ENCODE results near the gene OPTC.

Gene OPTC

DNA sequence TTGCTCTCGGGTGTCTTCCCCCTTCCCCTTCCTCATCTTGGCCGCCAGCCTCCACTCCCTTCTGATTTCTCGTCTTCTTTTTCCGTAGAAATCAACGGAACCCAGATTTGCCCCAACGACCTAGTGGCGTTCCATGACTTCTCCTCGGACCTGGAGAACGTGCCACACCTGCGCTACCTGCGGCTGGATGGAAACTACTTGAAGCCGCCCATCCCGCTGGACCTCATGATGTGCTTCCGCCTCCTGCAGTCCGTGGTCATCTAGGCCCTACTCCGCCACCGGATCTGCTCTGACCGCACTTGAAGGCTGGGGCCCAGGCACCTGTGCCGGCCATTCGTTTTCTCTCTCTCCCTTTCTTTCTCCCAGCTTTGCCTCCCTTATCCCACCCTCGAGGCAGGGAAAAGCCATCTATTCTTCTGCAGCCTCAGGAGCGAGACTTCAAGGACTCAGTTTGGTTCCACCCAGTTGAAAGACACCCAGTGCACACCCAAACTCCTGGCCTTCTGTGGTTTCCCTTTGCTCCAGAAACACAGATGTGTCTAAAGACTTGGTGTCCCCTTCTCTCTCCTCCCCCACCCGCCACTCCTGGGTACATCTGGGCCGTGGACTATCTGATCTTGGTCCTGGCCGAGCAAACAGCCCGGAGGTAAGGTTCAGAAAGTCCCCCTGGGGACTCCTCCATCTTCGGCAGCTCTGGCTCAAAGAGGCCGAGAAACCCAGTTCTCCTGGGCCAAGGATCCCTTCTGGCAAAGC, 7.2 kb upstream of the OPTC start:
- peak overlapping the region in 1 of 2 donors; percentile 43 for H3K4me3 ChIP-seq (replicated peaks in 1 of 2; ENCODE audit: low read depth in 2 of 2, low read length in 2 of 2)
- no peak for DNase-seq (ENCODE audit: low read depth in 2 of 2)
- TF ChIP-seq, protein P1, sequence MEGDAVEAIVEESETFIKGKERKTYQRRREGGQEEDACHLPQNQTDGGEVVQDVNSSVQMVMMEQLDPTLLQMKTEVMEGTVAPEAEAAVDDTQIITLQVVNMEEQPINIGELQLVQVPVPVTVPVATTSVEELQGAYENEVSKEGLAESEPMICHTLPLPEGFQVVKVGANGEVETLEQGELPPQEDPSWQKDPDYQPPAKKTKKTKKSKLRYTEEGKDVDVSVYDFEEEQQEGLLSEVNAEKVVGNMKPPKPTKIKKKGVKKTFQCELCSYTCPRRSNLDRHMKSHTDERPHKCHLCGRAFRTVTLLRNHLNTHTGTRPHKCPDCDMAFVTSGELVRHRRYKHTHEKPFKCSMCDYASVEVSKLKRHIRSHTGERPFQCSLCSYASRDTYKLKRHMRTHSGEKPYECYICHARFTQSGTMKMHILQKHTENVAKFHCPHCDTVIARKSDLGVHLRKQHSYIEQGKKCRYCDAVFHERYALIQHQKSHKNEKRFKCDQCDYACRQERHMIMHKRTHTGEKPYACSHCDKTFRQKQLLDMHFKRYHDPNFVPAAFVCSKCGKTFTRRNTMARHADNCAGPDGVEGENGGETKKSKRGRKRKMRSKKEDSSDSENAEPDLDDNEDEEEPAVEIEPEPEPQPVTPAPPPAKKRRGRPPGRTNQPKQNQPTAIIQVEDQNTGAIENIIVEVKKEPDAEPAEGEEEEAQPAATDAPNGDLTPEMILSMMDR (IDR thresholded peaks at IDR 0.05; ENCODE audit: low read depth, low read length): no peak

DNA sequence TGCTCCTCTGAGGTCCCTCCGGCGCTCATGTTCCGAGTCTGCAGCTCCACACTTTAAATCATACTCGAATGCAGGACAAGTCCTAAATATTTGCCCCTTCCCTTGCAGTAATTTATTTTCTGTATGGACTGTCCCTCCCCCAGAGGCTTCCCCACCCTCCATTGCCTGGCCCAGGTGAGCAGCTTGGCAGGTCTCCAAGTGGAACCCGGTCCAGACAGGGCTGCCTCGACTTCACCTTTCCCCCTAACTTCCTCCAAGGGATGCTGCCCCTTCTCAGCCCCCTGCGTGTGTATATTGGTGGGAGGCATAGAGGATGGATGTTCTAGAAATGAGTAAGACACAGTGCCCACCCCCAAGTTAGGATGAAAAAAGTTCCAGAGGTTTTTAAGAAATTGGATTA, 5.4 kb upstream of the OPTC start:
- TF ChIP-seq, protein P1 (IDR thresholded peaks at IDR 0.05; ENCODE audit: low read depth, low read length): no peak
- no peak overlapping the region for H3K4me3 ChIP-seq (replicated peaks in 1 of 2; ENCODE audit: low read depth in 2 of 2, low read length in 2 of 2)
- no peak for DNase-seq (ENCODE audit: low read depth in 2 of 2)

GRCh38 chr1:203490607-203491006, 3.3 kb upstream of the OPTC start:
- no peak for DNase-seq (ENCODE audit: low read depth in 2 of 2)
- no peak overlapping the region for H3K4me3 ChIP-seq (replicated peaks in 1 of 2; ENCODE audit: low read depth in 2 of 2, low read length in 2 of 2)
- TF ChIP-seq, protein P1 (IDR thresholded peaks at IDR 0.05; ENCODE audit: low read depth, low read length): no peak

DNA sequence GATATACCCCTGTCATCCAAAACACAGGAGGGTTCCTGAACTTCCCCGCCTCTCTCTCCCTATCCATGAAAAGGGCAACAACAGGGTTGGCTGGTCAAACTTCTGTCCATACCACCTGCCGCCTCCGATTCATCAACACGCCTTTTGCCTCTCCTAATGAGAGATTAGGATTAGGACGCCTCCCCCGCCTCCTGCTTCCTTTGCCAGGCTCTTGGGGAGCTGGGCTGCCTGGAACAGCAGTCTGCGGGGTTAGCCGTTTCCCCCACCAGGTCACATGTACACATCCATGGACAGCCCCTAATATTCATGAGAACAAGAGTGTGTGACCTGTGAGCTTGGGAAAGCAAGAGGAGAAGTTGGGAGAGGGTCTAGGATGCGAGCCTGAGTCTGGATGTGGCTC, 2.3 kb upstream of the OPTC start:
- no peak for DNase-seq (ENCODE audit: low read depth in 2 of 2)
- no peak overlapping the region for H3K4me3 ChIP-seq (replicated peaks in 1 of 2; ENCODE audit: low read depth in 2 of 2, low read length in 2 of 2)
- TF ChIP-seq, protein P1 (IDR thresholded peaks at IDR 0.05; ENCODE audit: low read depth, low read length): no peak

DNA sequence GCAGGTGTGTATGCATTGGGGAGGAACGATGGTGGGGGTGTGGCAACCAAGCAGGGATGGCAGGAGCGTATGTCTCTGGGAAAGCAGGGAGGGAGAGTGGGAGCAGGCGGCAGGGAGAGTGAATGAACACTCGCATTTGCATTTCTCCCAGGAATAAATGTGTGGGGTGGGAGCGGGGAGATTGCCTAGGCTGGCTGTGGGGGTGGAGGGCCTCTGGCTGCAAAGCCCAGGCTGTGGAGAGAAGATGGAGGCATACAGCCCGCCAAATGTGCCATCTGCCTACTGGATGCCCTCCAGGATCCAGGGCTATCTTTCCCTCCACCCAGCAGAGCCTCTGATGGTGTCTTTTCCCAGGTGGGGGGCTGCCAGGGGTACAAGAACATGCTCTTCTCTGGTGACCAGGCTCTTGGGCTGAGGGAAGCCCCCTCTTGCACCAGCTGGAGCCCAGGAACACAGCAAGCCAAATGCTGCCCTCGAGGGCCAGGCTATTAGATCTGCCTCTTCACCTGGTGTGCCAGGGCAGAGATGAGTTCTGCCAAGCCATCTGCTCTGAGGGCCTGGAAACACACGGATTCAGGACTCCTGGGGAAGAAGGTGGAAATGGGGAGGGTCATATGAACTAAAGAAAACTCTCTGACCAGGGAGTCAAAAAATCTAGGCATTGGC, 1.7 kb upstream of the OPTC start:
- TF ChIP-seq, protein P1 (IDR thresholded peaks at IDR 0.05; ENCODE audit: low read depth, low read length): no peak
- no peak for DNase-seq (ENCODE audit: low read depth in 2 of 2)
- no peak overlapping the region for H3K4me3 ChIP-seq (replicated peaks in 1 of 2; ENCODE audit: low read depth in 2 of 2, low read length in 2 of 2)

GRCh38 chr1:203492748-203493130, 1.2 kb upstream of the OPTC start:
- DNase-seq (ENCODE audit: low read depth in 2 of 2): no peak
- no peak overlapping the region for H3K4me3 ChIP-seq (replicated peaks in 1 of 2; ENCODE audit: low read depth in 2 of 2, low read length in 2 of 2)
- TF ChIP-seq, protein P1 (IDR thresholded peaks at IDR 0.05; ENCODE audit: low read depth, low read length): no peak

All from cardiac fibroblast (primary cell).